Measurements from ENCODE around the gene SOX12. TPM values are rescaled to one million over a fixed set of nuclear protein-coding genes. Genes with fewer than 3 reads are reported as not detected.
"Not testable (repeated sequence)": the region's sequence is repeated elsewhere in the genome, so short reads cannot be mapped to it uniquely, and the experiment has no call there.

Gene SOX12
- polyA plus RNA-seq, 1 experiment, result 3.8 TPM

DNA sequence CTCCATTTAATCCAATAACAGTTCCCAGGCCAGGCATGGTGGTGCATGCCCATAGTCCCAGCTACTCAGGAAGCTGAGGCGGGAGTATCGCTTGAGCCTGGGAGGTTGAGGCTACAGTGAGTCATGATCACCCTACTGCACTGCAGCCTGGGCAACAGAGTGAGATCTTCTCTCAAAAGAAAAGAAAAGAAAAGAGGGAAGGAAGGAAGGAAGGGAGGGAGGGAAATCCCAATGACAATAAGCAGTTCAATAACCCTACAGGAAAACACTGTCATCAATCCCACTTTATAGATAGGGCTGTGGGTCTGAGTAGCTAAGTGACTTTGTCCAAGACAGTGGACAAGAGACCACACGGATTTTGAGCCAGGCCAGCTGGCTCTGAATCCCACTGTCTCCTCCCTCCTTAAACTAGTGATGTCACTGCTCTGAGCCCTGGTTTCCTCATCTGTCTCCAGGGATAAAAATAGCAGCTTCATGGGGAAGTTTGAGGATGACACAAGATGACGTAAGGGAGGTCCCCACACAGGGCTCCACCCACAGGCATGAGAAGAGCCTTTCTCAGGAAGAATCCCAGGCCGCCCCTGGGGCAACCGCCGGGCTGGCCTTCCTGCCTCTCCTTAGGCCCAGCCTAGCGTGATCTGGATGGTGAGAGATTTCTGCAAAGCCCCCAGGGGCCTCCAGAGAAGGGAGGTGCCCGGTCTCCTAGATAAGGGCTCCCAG, 48.0 kb downstream of the SOX12 start:
- DNase-seq (ENCODE audit: low read depth, low spot score), result no peak
- POLR2A ChIA-PET, result no interaction called here
- H3K27ac ChIP-seq (ENCODE audit: low read depth, low read length), result peak overlapping the region; percentile 68

GRCh38 chr20:375265-375889, 50.0 kb downstream of the SOX12 start:
- Histone ChIP-seq H3K4me3 (ENCODE audit: low read depth, low read length) (no peak overlapping the region), H3K9me3 (ENCODE audit: control insufficient read depth, insufficient read depth, low read length) (peaks cover 3% of the 10 kb centered on the region; the same call in 1 of the 2 replicates), H3K27ac (ENCODE audit: low read depth, low read length) (no peak overlapping the region), H3K27me3 (ENCODE audit: control insufficient read depth, insufficient read depth, low read length) (no peaks in the 10 kb centered on the region)
- TF ChIP-seq, protein P1, sequence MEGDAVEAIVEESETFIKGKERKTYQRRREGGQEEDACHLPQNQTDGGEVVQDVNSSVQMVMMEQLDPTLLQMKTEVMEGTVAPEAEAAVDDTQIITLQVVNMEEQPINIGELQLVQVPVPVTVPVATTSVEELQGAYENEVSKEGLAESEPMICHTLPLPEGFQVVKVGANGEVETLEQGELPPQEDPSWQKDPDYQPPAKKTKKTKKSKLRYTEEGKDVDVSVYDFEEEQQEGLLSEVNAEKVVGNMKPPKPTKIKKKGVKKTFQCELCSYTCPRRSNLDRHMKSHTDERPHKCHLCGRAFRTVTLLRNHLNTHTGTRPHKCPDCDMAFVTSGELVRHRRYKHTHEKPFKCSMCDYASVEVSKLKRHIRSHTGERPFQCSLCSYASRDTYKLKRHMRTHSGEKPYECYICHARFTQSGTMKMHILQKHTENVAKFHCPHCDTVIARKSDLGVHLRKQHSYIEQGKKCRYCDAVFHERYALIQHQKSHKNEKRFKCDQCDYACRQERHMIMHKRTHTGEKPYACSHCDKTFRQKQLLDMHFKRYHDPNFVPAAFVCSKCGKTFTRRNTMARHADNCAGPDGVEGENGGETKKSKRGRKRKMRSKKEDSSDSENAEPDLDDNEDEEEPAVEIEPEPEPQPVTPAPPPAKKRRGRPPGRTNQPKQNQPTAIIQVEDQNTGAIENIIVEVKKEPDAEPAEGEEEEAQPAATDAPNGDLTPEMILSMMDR (IDR thresholded peaks at IDR 0.05; ENCODE audit: low read depth, low read length), result no peak
- no peak for DNase-seq (ENCODE audit: low read depth, low spot score)
- ChIA-PET CTCF (interaction anchor here (1.3 kb wide), 1 partner anchor 21 kb away, joined by 4 read pairs; no protein-coding TSS in a partner anchor), POLR2A (no interaction called here)

More for the DNA sequence above, 48.0 kb downstream of the SOX12 start:
- Histone ChIP-seq H3K27me3 (ENCODE audit: control insufficient read depth, insufficient read depth, low read length) (no peaks in the 10 kb centered on the region), H3K9me3 (ENCODE audit: control insufficient read depth, insufficient read depth, low read length) (peaks cover 3% of the 10 kb centered on the region; the same call in 1 of the 2 replicates), H3K4me3 (ENCODE audit: low read depth, low read length) (no peak overlapping the region)
- CTCF ChIA-PET, result interaction anchor here (3.2 kb wide), 1 partner anchor 19 kb away, joined by 26 read pairs; no protein-coding TSS in a partner anchor
- TF ChIP-seq, protein P1 (IDR thresholded peaks at IDR 0.05; ENCODE audit: low read depth, low read length), result no peak

GRCh38 chr20:376089-376488, 50.7 kb downstream of the SOX12 start:
- ChIA-PET POLR2A (no interaction called here), CTCF (no interaction called here)
- H3K4me3 ChIP-seq (ENCODE audit: low read depth, low read length), result no peak overlapping the region
- H3K27ac ChIP-seq (ENCODE audit: low read depth, low read length), result no peak overlapping the region
- H3K27me3 ChIP-seq (ENCODE audit: control insufficient read depth, insufficient read depth, low read length), result no peaks in the 10 kb centered on the region
- no peak for DNase-seq (ENCODE audit: low read depth, low spot score)
- peaks cover 3% of the 10 kb centered on the region; the same call in 1 of the 2 replicates for H3K9me3 ChIP-seq (ENCODE audit: control insufficient read depth, insufficient read depth, low read length)
- TF ChIP-seq, protein P1 (IDR thresholded peaks at IDR 0.05; ENCODE audit: low read depth, low read length), result no peak

DNA sequence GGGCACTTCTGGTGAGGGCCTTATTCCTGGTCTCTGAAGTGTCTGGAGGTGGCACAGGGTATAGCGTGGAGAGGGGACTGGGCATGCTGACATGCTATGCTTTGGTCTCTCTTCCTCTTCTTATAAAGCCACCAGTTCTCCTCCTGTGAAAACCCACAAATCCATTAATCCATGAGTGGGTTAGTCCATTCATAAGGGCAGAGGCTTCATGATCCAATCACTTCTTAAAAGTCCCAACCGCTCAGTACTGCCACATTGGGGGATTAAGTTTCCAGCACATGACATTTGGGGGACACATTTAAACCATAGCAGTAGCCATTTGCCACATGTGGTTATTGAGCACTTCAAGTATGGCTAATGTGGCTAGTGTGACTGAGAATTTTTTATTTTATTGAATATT, 51.4 kb downstream of the SOX12 start:
- Histone ChIP-seq H3K27me3 (ENCODE audit: control insufficient read depth, insufficient read depth, low read length) (no peaks in the 10 kb centered on the region), H3K4me3 (ENCODE audit: low read depth, low read length) (no peak overlapping the region), H3K9me3 (ENCODE audit: control insufficient read depth, insufficient read depth, low read length) (peaks cover 3% of the 10 kb centered on the region; the same call in 1 of the 2 replicates), H3K27ac (ENCODE audit: low read depth, low read length) (no peak overlapping the region)
- DNase-seq (ENCODE audit: low read depth, low spot score), result no peak
- ChIA-PET CTCF (no interaction called here), POLR2A (no interaction called here)
- TF ChIP-seq, protein P1 (IDR thresholded peaks at IDR 0.05; ENCODE audit: low read depth, low read length), result no peak

GRCh38 chr20:377578-377977, 52.2 kb downstream of the SOX12 start:
- H3K9me3 ChIP-seq (ENCODE audit: control insufficient read depth, insufficient read depth, low read length); DNase-seq (ENCODE audit: low read depth, low spot score); H3K4me3 ChIP-seq (ENCODE audit: low read depth, low read length); H3K27me3 ChIP-seq (ENCODE audit: control insufficient read depth, insufficient read depth, low read length); H3K27ac ChIP-seq (ENCODE audit: low read depth, low read length); POLR2A ChIA-PET: not testable (repeated sequence)
- CTCF ChIA-PET, result interaction anchor here (0.7 kb wide), 1 partner anchor 47 kb away, joined by 3 read pairs; no protein-coding TSS in a partner anchor
